ENCODE results near the gene SCYGR5.

- TF ChIP-seq POLR2AphosphoS5 (IDR thresholded peaks at IDR 0.05) (no peak), POLR2A (IDR thresholded peaks at IDR 0.05) (no peak)
Observed at GRCh38 chr2:227654426-227654825, 12.2 kb upstream of the SCYGR5 start.
